ENCODE data around the gene BCL2L1.

BCL2L1 gene

GRCh38 chr20:31708736-31709534, 13.7 kb downstream of the BCL2L1 start:
- DNase-seq = no peak

GRCh38 chr20:31707994-31708735, 14.5 kb downstream of the BCL2L1 start:
- DNase-seq = no peak

- DNase-seq = no peak
These were observed 15.4 kb downstream of the BCL2L1 start for GRCh38 chr20:31707258-31707615.

GRCh38 chr20:31706607-31707257, 15.9 kb downstream of the BCL2L1 start:
- DNase-seq = no peak

GRCh38 chr20:31705598-31706597, 16.8 kb downstream of the BCL2L1 start:
- no peak for DNase-seq

- DNase-seq = no peak
These were observed 17.5 kb downstream of the BCL2L1 start for GRCh38 chr20:31705191-31705590.

- DNase-seq = peak; percentile 68
These were observed 18.2 kb downstream of the BCL2L1 start for GRCh38 chr20:31704225-31705119.

- DNase-seq = no peak
These were observed 21.1 kb downstream of the BCL2L1 start for GRCh38 chr20:31701591-31701990.

- DNase-seq = no peak
These were observed 21.9 kb downstream of the BCL2L1 start for GRCh38 chr20:31700747-31701146.

- DNase-seq = no peak
These were observed 22.6 kb downstream of the BCL2L1 start for GRCh38 chr20:31699801-31700728.

- peak; percentile 86 for DNase-seq
These were observed 23.6 kb downstream of the BCL2L1 start for GRCh38 chr20:31698803-31699718.

- DNase-seq = no peak
These were observed 24.3 kb downstream of the BCL2L1 start for GRCh38 chr20:31698243-31698802.

GRCh38 chr20:31695849-31696804, 26.5 kb downstream of the BCL2L1 start:
- DNase-seq = peak; percentile 43

- no peak for DNase-seq
These were observed 27.6 kb downstream of the BCL2L1 start for GRCh38 chr20:31694842-31695593.

GRCh38 chr20:31693987-31694661, 28.5 kb downstream of the BCL2L1 start:
- no peak for DNase-seq

GRCh38 chr20:31693402-31693801, 29.3 kb downstream of the BCL2L1 start:
- DNase-seq = no peak

Data from fibroblast of upper back skin (primary cell).